GM12892 (cell line): Measurements from ENCODE around the gene NYAP2.

Experiments used
- POLR2A ChIP-seq: IDR thresholded peaks from 2 replicates; pipeline ENCODE4 v1.6.1; 2011; ENCODE audit warnings: low read depth, low read length, control low read depth
- POLR2AphosphoS5 ChIP-seq: IDR thresholded peaks from 2 replicates; pipeline ENCODE4 v1.6.1; 2011; ENCODE audit warnings: low read depth, low read length, control low read depth

- TF ChIP-seq POLR2AphosphoS5 (no peak), POLR2A (no peak)
These were observed 237.0 kb downstream of the NYAP2 start for GRCh38 chr2:225636558-225636957.
